ENCODE data around the gene ADCY4. TPM values are rescaled to one million over a fixed set of nuclear protein-coding genes. Genes with fewer than 3 reads are reported as not detected.
"Not testable (repeated sequence)": the region's sequence is repeated elsewhere in the genome, so short reads cannot be mapped to it uniquely, and the experiment has no call there.

ADCY4 gene
- total RNA-seq, 2 experiments from 2014 or later: 1.4 to 1.8 TPM

DNA sequence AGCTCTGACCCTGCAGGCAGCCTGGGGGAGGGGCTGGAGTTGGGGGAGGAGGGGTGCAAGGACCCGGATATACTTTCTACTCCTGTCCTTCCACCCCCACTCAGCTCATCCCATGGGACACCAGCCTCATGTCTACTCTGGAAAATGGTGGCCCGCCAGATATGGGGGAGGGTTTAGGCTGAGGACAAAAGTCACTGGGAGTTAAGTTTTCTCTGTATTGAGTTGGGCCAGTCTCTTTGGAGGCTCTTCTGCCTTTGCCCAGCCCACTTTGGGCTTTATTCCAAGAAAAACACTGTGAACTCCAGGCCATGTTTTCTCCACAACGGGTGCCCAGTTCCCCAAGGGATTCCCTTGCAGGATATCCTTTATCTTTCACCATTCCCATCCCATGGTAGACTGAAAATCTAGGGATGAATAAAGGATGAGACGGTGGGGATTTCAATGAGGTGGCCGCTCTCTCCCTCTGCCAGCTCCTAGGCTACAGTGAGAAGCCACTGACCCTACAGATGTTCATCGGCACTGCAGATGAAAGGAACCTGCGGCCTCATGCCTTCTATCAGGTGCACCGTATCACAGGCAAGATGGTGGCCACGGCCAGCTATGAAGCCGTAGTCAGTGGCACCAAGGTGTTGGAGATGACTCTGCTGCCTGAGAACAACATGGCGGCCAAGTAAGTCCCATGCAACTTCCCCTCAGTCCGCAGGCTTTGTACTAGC lies 38.0 kb upstream of the ADCY4 start:
- POLR2A ChIA-PET: no interaction called here
- intact Hi-C loops (cut with DNase I, micrococcal nuclease): no loop called here
- DNase-seq (no peak), ATAC-seq (no peak)
- Mint-ChIP-seq H3K27ac (no peak overlapping the region), H3K4me3 (no peak overlapping the region), H3K27me3 (peaks cover 10% of the 10 kb centered on the region), H3K36me3 (ENCODE audit: low read depth) (no peaks in the 10 kb centered on the region), H3K4me1 (peaks cover 6% of the 10 kb centered on the region), H3K9me3 (ENCODE audit: low read depth) (no peaks in the 10 kb centered on the region)
- CTCF ChIA-PET: interaction anchor here (1.4 to 2.5 kb wide), 2 partner anchors 39 to 64 kb away, joined by 6 to 9 read pairs; no protein-coding TSS in a partner anchor

DNA sequence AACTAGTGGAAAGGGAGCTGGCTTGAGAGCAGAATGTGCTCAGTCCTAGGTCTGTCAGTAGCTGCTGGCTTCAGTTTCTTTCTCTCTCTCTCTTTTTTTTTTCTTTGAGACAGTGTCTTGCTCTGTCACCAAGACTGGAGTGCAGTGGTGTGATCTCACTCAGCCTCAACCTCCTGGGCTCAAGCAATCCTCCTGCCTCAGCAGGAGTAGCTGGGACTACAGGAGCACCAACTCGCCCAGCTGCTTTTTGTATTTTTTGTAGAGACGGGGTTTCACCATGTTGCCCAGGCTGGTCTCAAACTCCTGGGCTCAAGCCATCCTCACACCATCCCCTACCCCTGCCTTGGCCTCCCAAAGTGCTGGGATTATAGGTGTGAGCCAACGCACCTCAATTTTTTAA lies 36.7 kb upstream of the ADCY4 start:
- H3K9me3 Mint-ChIP-seq (ENCODE audit: low read depth); DNase-seq; POLR2A ChIA-PET; H3K4me3 Mint-ChIP-seq; ATAC-seq; H3K27ac Mint-ChIP-seq; H3K36me3 Mint-ChIP-seq (ENCODE audit: low read depth); intact Hi-C loops (cut with DNase I, micrococcal nuclease): not testable (repeated sequence)
- H3K4me1 Mint-ChIP-seq: peaks cover 17% of the 10 kb centered on the region
- CTCF ChIA-PET: interaction anchor here (0.7 to 2.5 kb wide), 4 partner anchors 37 to 65 kb away, joined by 3 to 9 read pairs (median 6); partner anchors contain the start of gene KHNYN
- H3K27me3 Mint-ChIP-seq: peaks cover 21% of the 10 kb centered on the region

DNA sequence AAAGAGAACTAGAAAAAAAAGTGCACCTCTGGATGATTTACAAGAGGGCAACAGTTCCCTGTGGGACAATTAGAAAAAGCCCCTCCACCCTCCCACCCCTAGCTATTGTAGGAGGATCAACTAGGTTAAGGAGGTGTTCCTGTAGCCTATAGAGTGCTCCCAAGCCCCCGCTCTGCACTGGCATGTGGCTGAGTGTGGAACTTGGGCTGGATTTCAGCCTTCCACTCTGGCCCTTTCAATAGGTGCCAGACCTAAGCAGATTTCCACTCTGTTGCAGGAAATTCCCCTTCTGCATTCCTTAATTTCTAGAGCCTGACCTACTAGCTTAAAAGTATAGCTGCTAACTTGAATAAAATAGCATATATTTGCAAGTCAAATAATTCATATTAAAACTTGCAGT lies 35.9 kb upstream of the ADCY4 start:
- Mint-ChIP-seq H3K9me3 (ENCODE audit: low read depth) (no peaks in the 10 kb centered on the region), H3K27me3 (peaks cover 27% of the 10 kb centered on the region), H3K36me3 (ENCODE audit: low read depth) (no peaks in the 10 kb centered on the region), H3K27ac (no peak overlapping the region), H3K4me3 (no peak overlapping the region), H3K4me1 (peaks cover 22% of the 10 kb centered on the region)
- ChIA-PET CTCF (interaction anchor here (0.7 to 2.5 kb wide), 6 partner anchors 30 to 66 kb away, joined by 3 to 9 read pairs (median 6); partner anchors contain the start of gene KHNYN), POLR2A (interaction anchor here (0.7 kb wide), 1 partner anchor 38 kb away, joined by 4 read pairs; no protein-coding TSS in a partner anchor)
- ATAC-seq (no peak), DNase-seq (no peak)
- intact Hi-C loops (cut with DNase I, micrococcal nuclease): no loop called here

DNA sequence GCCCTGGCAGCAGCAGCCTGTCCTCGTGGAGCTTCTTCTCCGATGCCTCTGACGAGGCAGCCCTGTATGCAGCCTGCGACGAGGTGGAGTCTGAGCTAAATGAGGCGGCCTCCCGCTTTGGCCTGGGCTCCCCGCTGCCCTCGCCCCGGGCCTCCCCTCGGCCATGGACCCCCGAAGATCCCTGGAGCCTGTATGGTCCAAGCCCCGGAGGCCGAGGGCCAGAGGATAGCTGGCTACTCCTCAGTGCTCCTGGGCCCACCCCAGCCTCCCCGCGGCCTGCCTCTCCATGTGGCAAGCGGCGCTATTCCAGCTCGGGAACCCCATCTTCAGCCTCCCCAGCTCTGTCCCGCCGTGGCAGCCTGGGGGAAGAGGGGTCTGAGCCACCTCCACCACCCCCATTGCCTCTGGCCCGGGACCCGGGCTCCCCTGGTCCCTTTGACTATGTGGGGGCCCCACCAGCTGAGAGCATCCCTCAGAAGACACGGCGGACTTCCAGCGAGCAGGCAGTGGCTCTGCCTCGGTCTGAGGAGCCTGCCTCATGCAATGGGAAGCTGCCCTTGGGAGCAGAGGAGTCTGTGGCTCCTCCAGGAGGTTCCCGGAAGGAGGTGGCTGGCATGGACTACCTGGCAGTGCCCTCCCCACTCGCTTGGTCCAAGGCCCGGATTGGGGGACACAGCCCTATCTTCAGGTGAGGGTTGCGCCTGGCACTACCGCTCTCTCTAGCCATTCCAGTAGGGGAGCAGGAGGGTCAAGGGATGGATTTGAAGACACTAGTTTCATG lies 35.2 kb upstream of the ADCY4 start:
- ATAC-seq (no peak), DNase-seq (no peak)
- Mint-ChIP-seq H3K4me3 (no peak overlapping the region), H3K9me3 (ENCODE audit: low read depth) (no peaks in the 10 kb centered on the region), H3K27me3 (peaks cover 33% of the 10 kb centered on the region), H3K27ac (no peak overlapping the region), H3K36me3 (ENCODE audit: low read depth) (no peaks in the 10 kb centered on the region), H3K4me1 (peaks cover 28% of the 10 kb centered on the region)
- CTCF ChIA-PET: interaction anchor here (0.9 to 2.5 kb wide), 4 partner anchors 29 to 67 kb away, joined by 3 to 9 read pairs (median 6); partner anchors contain the start of gene KHNYN
- POLR2A ChIA-PET: no interaction called here
- intact Hi-C loops (cut with DNase I, micrococcal nuclease): no loop called here

DNA sequence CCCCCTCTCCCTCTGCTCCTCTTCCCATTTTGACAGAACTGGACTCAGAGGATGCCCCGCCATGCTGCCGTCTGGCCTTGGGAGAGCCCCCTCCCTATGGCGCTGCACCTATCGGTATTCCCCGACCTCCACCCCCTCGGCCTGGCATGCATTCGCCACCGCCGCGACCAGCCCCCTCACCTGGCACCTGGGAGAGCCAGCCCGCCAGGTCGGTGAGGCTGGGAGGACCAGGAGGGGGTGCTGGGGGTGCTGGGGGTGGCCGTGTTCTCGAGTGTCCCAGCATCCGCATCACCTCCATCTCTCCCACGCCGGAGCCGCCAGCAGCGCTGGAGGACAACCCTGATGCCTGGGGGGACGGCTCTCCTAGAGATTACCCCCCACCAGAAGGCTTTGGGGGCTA lies 34.6 kb upstream of the ADCY4 start:
- POLR2A ChIA-PET: no interaction called here
- H3K27me3 Mint-ChIP-seq: peaks cover 36% of the 10 kb centered on the region
- peaks cover 28% of the 10 kb centered on the region for H3K4me1 Mint-ChIP-seq
- no peak for DNase-seq
- no peaks in the 10 kb centered on the region for H3K9me3 Mint-ChIP-seq (ENCODE audit: low read depth)
- no peak overlapping the region for H3K4me3 Mint-ChIP-seq
- intact Hi-C loops (cut with DNase I, micrococcal nuclease): no loop called here
- no peak overlapping the region for H3K27ac Mint-ChIP-seq
- CTCF ChIA-PET: interaction anchor here (2.1 kb wide), 1 partner anchor 36 kb away, joined by 6 read pairs; no protein-coding TSS in a partner anchor
- no peaks in the 10 kb centered on the region for H3K36me3 Mint-ChIP-seq (ENCODE audit: low read depth)
- no peak for ATAC-seq

DNA sequence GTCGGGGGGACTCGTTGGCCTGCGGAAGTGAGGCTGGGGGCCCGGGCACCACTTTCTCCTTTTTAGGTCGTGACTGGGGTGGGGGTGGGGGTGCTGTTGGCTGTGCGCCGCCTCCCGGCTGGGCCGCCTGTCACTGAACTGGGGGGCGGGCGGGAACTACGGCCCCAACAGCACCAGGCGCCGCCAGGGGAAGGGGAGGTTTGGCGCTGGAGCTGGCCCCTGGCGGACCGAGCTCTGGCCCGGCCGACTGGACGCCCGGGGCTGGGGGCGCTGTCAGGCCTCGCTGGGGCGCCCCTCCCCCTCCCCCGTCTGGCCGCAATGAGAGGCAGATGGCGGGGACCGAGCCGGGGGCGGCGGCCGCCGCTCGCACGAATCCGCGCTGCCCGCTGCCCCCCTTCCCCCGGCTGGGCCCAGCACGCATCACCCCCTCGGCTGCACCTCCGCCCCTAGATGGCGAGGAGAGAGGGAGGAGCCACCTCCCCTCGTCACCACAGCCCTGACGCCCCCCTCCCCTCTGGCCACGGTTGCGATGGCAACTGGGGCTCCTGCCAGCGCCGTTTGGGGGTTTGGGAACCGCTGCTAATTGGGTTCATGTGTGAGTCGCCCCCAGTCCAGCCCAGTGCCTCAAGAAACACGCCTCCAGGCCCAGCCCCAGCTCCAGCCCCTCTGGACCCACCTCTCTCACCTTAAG lies 33.8 kb upstream of the ADCY4 start:
- no peaks in the 10 kb centered on the region for H3K36me3 Mint-ChIP-seq (ENCODE audit: low read depth)
- peak overlapping the region; percentile 23 for H3K4me3 Mint-ChIP-seq
- DNase-seq: peak; percentile 28
- peaks cover 36% of the 10 kb centered on the region for H3K27me3 Mint-ChIP-seq
- ChIA-PET POLR2A (no interaction called here), CTCF (interaction anchor here (0.6 kb wide), 1 partner anchor 18 kb away, joined by 3 read pairs; no protein-coding TSS in a partner anchor)
- ATAC-seq: no peak
- intact Hi-C loops (cut with DNase I, micrococcal nuclease): no loop called here
- no peaks in the 10 kb centered on the region for H3K9me3 Mint-ChIP-seq (ENCODE audit: low read depth)
- H3K27ac Mint-ChIP-seq: no peak overlapping the region
- H3K4me1 Mint-ChIP-seq: peaks cover 28% of the 10 kb centered on the region

DNA sequence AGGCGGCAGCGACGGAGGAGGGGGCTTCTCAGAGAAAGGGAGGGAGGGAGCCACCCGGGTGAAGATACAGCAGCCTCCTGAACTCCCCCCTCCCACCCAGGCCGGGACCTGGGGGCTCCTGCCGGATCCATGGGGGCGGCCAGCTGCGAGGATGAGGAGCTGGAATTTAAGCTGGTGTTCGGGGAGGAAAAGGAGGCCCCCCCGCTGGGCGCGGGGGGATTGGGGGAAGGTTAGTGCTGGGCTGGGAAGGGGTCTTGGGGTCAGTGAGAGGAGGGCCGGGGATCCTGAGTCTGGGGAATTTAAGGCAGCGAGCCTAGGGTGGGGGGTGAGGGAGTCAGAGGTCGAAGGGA lies 33.3 kb upstream of the ADCY4 start:
- peaks cover 28% of the 10 kb centered on the region for H3K4me1 Mint-ChIP-seq
- CTCF ChIA-PET: interaction anchor here (0.6 kb wide), 1 partner anchor 17 kb away, joined by 3 read pairs; no protein-coding TSS in a partner anchor
- H3K27me3 Mint-ChIP-seq: peaks cover 38% of the 10 kb centered on the region
- POLR2A ChIA-PET: no interaction called here
- no peak for DNase-seq
- intact Hi-C loops (cut with DNase I, micrococcal nuclease): no loop called here
- H3K9me3 Mint-ChIP-seq (ENCODE audit: low read depth): no peaks in the 10 kb centered on the region
- no peak for ATAC-seq
- H3K36me3 Mint-ChIP-seq (ENCODE audit: low read depth): no peaks in the 10 kb centered on the region
- peak overlapping the region; percentile 23 for H3K4me3 Mint-ChIP-seq
- H3K27ac Mint-ChIP-seq: no peak overlapping the region

DNA sequence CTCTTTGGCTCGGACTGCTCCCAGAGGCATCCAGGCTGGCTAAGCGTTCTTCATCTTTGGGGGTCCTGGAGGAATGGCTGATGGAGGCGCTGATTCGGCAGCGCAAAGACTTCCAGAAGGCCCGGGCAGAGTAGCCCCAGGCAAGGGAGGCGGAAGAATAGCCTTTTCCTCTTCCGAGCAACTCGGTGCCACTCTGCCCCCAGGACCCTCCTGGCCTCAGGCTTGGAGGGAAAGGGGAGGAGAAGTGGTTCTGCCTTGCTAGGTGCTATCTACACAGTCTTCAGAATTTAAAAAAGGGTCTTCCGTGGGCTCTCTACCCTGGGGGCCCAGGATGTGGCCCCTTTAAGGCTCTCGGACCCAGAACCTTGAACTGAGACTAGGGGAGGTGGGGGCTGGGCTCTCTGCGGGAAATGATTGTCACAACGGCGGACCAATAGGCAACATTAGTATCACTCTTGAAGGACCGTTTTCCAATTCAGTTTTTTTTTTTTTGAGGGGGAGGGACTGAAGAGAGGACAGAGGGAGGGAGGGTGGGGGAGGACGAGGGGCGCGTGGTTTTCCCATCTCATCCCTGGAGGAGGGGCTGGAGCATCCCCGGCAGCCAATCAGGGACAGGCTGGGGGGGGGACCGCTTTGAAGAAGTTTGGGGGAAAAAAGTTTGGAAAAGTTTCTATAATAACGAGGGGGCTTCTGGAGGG lies 32.8 kb upstream of the ADCY4 start, which contains the start of gene NFATC4:
NFATC4 (plus strand) TSS at position 671 of the 698 bp plus-strand sequence. CDS start 157 bp downstream, outside the sequence.
- Mint-ChIP-seq H3K36me3 (ENCODE audit: low read depth) (no peaks in the 10 kb centered on the region), H3K27me3 (peaks cover 41% of the 10 kb centered on the region), H3K9me3 (ENCODE audit: low read depth) (no peaks in the 10 kb centered on the region), H3K4me3 (peak within 1 kb of the TSS; percentile 23), H3K27ac (no peak within 1 kb of the TSS), H3K4me1 (peaks cover 28% of the 10 kb centered on the region)
- POLR2A ChIA-PET: no interaction called here
- intact Hi-C loops (cut with DNase I, micrococcal nuclease): loop anchor here (2.0 kb wide), 2 partner anchors 27 to 33 kb away; partner anchors contain the start of gene ADCY4 (in 1 of the 2)
- ATAC-seq (no peak), DNase-seq (peak; percentile 43)
- CTCF ChIA-PET: no interaction called here

DNA sequence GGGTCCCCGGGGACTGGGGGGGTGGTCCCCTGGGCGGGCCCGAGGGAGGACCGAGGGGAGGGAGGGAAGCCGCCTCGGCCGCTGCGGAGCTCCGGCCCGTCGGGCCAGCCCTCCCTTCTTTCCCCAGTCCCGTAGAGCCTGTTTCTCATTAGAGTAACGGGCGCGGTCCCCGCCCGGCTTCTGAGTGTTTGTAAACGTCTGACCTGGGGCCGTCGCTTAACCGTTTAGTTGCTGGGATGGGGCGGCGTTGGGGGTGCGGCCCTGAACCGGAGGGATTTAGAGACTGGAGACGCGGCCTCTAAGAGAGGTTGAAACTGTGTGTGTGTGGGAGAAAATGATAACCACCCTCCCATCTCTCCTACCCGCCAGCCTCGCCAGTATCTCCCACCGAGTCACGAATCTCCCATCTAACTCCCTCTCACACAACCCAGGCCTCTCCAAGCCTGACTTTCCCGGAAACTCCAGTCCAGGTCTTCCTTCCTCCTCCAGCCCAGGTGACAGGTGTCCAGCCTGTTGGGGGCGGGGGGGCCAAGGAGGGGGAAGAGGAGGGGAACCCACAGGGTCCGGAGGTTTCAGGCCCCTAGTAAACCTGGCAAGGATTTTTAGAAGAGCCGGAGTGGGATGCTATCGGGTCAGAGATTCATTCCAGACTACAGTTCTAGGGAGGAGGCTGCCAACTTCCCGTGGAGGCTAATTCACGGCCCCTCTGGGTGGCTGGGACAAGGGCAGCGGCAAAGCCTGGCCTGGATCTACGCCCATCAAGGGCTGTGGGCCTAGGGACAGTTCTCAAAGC lies 32.0 kb upstream of the ADCY4 start:
- intact Hi-C loops (cut with DNase I, micrococcal nuclease): loop anchor here (1.0 to 2.0 kb wide), 3 partner anchors 26 to 69 kb away; partner anchors contain the start of gene ADCY4 (in 1 of the 2)
- ATAC-seq: peak; percentile 21
- no peak overlapping the region for H3K27ac Mint-ChIP-seq
- no peaks in the 10 kb centered on the region for H3K36me3 Mint-ChIP-seq (ENCODE audit: low read depth)
- POLR2A ChIA-PET: interaction anchor here (0.6 kb wide), 1 partner anchor 42 kb away, joined by 3 read pairs; no protein-coding TSS in a partner anchor
- CTCF ChIA-PET: interaction anchor here (0.6 to 2.3 kb wide), 10 partner anchors 10 to 75 kb away, joined by 3 to 34 read pairs (median 6); partner anchors contain the start of gene RIPK3
- peaks cover 28% of the 10 kb centered on the region for H3K4me1 Mint-ChIP-seq
- no peaks in the 10 kb centered on the region for H3K9me3 Mint-ChIP-seq (ENCODE audit: low read depth)
- DNase-seq: peak; percentile 47
- peaks cover 41% of the 10 kb centered on the region for H3K27me3 Mint-ChIP-seq
- H3K4me3 Mint-ChIP-seq: peak overlapping the region; percentile 23

DNA sequence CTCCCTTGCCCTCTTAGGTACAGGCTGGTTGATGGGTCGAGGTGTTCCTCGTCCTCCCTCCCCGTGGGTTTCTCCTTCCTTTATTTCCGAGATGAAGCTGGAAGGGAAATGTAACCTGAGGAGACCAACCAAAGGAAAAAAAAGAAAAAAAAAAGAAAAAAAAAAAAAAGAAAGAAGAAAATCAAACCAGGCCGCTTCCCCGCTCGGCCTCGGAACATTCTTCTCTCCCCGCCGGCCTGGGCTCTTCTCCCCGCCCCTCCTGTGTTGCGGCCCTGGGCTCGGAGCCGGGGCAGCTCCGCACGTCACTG lies 31.5 kb upstream of the ADCY4 start:
- Mint-ChIP-seq H3K4me3 (no peak overlapping the region), H3K4me1 (peaks cover 28% of the 10 kb centered on the region), H3K27me3 (peaks cover 39% of the 10 kb centered on the region), H3K27ac (no peak overlapping the region), H3K36me3 (ENCODE audit: low read depth) (no peaks in the 10 kb centered on the region), H3K9me3 (ENCODE audit: low read depth) (no peaks in the 10 kb centered on the region)
- ATAC-seq: peak; percentile 14
- no peak for DNase-seq
- intact Hi-C loops (cut with DNase I, micrococcal nuclease): loop anchor here (1.0 to 2.0 kb wide), 3 partner anchors 26 to 70 kb away; partner anchors contain the start of gene ADCY4 (in 1 of the 2)
- CTCF ChIA-PET: interaction anchor here (0.6 to 2.3 kb wide), 11 partner anchors 9 to 75 kb away, joined by 3 to 34 read pairs (median 7); partner anchors contain the start of gene RIPK3
- POLR2A ChIA-PET: interaction anchor here (0.6 kb wide), 1 partner anchor 42 kb away, joined by 3 read pairs; no protein-coding TSS in a partner anchor
